ENCODE results near the gene TLCD3B.
A peak's percentile ranks its signal among the peaks of the same experiment; 100 is the strongest.

Gene TLCD3B

DNA sequence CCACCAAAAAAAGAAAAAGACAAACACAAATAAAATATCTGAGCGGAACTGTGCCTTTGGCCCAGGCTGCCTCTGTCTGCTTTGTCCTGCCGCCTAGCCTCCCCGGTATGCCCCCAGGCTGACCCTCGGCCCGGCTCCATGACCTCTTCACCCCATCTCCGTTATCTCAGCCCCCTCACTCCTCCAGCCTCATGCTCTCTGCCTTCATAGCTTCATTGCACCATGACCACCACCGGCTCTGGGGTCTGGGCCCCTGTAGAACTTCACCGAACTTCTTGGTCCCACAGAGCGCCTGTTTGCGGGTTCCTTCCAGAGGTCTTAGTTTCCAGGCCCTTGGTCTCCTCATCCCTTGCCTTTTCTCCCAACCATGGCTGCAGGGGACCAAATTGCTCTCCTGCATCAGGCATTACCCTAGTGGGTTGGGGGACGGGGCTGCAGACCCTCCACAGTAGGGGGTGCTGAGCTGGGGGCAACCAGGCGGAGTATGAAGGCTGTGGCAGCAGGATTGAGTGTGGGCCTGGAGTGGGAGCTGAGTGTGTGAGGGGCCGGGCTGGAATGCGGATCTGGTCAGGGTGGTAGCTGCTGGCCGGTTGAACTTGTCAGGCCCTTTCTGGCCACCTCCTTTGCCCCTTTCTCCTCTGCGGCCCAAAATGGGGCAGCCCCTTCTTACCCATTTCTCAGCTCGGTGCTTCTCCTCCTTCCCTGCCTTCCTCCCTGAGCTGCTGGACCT lies 42.6 kb downstream of the TLCD3B start:
- DNase-seq (ENCODE audit: low read depth) = no peak

DNA sequence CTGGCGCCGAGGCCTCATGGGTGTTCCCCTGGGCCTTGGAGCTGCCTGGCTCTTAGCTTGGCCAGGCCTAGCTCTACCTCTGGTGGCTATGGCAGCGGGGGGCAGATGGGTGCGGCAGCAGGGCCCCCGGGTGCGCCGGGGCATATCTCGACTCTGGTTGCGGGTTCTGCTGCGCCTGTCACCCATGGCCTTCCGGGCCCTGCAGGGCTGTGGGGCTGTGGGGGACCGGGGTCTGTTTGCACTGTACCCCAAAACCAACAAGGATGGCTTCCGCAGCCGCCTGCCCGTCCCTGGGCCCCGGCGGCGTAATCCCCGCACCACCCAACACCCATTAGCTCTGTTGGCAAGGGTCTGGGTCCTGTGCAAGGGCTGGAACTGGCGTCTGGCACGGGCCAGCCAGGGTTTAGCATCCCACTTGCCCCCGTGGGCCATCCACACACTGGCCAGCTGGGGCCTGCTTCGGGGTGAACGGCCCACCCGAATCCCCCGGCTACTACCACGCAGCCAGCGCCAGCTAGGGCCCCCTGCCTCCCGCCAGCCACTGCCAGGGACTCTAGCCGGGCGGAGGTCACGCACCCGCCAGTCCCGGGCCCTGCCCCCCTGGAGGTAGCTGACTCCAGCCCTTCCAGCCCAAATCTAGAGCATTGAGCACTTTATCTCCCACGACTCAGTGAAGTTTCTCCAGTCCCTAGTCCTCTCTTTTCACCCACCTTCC lies 43.5 kb downstream of the TLCD3B start:
- no peak for DNase-seq (ENCODE audit: low read depth)

DNA sequence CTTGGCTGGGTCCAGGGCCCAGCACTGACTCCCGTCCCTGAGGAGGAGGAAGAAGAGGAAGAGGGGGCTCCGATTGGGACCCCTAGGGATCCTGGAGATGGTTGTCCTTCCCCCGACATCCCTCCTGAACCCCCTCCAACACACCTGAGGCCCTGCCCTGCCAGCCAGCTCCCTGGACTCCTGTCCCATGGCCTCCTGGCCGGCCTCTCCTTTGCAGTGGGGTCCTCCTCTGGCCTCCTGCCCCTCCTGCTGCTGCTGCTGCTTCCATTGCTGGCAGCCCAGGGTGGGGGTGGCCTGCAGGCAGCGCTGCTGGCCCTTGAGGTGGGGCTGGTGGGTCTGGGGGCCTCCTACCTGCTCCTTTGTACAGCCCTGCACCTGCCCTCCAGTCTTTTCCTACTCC lies 44.1 kb downstream of the TLCD3B start:
- no peak for DNase-seq (ENCODE audit: low read depth)

DNA sequence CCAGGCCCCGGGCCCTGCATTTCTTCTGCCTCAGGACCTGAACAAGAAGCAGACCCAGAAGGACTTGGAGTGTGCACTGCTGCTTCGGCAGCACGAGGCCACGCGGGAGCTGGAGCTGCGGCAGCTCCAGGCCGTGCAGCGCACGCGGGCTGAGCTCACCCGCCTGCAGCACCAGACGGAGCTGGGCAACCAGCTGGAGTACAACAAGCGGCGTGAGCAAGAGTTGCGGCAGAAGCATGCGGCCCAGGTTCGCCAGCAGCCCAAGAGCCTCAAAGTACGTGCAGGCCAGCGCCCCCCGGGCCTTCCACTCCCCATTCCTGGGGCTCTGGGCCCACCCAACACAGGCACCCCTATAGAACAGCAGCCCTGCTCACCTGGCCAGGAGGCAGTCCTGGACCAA lies 44.8 kb downstream of the TLCD3B start:
- no peak for DNase-seq (ENCODE audit: low read depth)

GRCh38 chr16:29985271-29985811 lies 45.7 kb downstream of the TLCD3B start:
- DNase-seq (ENCODE audit: low read depth) = no peak

GRCh38 chr16:29984764-29985147 lies 46.3 kb downstream of the TLCD3B start:
- DNase-seq (ENCODE audit: low read depth) = no peak

DNA sequence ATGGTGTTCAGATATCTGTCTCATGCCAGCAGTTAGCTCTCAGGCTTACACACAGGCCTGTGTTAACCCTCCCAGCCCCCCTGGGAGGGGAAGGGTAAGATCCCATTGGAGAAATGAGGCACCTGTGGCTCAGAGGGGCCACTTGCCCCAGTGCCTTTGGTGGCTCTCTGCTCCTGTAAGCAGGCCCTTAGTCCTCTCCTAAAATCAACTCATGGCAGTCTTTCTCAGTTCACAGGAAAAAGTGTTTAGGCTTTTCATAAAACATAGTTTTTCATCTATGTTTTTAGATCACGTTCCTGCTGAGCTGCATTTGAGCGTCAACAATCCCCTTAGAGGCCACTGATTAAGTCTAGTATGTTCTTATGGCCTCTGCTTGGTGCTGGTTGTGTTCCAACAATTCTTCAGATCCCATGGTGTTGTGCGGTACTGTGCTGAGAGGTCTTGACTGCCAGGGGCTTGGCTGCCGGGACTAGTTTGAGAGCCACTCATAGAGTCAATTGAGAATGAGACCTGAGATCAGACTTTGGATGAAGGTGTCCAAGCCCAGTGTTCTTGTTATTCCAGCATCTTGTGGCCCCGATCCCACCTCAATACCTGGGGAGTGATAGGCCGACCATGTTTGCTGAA lies 46.8 kb downstream of the TLCD3B start:
- no peak for DNase-seq (ENCODE audit: low read depth)

DNA sequence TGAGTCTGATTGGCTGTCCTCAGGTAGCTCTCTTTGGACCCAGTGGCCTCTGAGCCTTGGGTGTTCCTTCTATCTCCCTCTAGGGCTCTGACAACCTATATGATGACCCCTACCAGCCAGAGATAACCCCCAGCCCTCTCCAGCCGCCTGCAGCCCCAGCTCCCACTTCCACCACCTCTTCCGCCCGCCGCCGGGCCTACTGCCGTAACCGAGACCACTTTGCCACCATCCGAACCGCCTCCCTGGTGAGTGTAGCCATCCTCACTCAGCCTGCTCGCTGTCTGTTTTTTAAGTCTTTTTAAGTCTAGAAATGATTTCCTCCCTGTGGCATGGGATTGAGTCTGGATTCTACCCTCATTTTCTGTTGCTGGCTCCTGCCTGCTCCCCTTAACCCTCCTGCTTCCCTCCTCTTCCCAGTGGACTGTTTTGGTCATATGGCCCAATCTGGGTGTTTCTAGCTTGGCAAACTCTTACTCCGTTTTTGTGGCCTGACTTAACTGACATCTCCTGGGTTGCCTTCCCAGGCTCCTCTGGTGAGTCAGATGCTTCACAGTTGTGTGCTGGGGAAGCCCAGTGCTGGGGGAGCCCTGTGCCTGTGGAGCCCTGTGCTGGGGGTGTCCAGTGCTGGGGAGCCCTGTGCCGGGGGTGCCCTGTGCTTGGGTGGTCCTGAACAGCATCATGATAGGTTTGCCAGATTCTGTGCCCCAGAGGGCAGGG lies 47.5 kb downstream of the TLCD3B start:
- peak; percentile 77 for DNase-seq (ENCODE audit: low read depth)

DNA sequence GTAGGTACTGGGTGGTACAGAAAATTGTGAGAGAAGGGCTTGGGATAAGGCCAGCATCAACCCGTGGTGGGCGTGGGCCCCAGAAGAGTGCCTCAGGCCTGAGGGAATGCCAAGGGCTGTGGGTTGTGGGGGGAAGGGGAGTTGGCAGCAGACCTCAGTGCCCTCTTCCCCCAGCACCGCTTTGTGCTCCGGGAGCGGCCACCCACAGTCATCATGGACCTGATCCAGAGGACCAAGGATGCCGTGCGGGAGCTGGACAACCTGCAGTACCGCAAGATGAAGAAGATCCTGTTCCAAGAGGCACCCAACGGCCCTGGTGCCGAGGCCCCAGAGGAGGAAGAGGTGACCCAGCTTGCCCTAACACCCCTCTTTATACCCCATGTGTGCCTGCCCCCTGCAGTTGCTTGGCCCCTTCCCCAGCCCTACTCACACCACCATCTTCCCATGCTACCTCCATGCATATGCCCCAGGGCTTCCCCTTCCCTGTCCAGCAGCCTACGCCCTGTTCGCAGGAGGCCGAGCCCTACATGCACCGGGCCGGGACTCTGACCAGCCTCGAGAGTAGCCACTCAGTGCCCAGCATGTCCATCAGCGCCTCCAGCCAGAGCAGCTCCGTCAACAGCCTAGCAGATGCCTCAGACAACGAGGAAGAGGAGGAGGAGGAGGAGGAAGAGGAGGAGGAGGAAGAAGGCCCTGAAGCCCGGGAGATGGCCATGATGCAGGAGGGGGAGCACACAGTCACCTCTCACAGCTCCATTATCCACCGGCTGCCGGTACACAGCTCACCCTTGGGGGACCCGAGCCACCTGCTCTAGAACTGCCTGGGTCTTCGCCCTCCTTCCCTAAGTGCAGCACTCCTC lies 48.3 kb downstream of the TLCD3B start:
- DNase-seq (ENCODE audit: low read depth) = no peak

DNA sequence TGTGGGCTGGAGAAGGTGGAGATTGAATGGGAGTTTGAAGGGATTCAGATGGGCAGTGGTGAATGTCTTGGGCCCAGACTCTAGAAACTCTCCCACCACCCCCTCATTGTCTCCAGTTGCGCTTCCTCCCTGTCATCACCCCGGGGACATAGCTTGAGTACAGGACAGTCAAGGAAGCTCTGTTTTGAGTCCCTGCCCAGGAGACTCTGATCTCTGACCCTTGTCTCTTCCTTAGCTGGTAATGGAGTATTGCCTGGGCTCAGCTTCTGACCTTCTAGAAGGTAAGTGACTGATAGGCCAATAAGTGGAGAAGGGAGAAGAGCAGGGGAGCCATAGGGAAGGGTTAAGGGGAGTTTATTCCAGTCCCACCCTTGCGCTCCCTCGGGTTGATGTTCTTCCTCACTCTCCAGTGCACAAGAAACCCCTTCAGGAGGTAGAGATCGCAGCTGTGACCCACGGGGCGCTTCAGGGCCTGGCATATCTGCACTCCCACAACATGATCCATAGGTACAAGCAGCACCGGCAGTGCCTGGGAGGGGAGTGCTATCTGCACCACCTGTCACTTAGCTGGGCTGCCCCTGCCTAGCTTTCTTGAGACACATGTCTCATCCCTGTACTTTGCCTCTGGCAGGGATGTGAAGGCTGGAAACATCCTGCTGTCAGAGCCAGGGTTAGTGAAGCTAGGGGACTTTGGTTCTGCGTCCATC lies 52.4 kb downstream of the TLCD3B start:
- no peak for DNase-seq (ENCODE audit: low read depth)

DNA sequence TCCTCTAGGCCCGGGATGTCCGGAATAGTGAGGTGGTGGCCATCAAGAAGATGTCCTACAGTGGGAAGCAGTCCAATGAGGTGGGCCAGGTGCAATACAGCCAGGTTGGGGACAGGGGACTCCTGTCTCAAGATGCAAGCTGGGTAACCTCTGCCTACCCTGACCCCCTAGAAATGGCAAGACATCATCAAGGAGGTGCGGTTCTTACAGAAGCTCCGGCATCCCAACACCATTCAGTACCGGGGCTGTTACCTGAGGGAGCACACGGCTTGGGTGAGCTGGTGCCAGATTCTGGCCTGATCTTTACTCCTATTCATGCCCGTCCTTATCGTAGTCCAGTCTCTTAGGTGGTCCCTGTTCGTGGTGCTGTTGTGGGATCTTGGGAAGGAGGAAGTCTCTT lies 53.0 kb downstream of the TLCD3B start:
- no peak for DNase-seq (ENCODE audit: low read depth)

GRCh38 chr16:29977063-29977825 lies 53.8 kb downstream of the TLCD3B start:
- DNase-seq (ENCODE audit: low read depth) = no peak

GRCh38 chr16:29975811-29976511 lies 55.1 kb downstream of the TLCD3B start:
- no peak for DNase-seq (ENCODE audit: low read depth)

DNA sequence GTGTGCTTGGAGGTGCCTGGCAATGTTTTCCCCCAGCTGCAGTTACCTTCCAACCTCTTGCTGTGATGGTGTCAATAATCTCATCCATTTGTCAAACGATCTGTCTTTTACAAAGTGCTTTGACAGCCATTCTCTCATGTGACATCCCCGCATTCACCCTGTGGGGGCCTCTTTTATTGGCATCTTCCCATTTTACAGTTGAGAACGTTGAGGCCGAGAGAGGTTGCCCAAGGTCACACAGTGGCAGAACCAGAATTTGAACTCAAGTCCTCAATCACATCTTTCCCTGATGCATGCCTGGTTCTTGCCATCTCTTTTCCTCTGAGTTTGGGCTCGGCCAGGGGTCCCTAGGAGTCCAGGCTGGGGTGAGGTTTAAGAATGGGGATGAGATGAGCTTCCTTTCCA lies 55.9 kb downstream of the TLCD3B start:
- no peak for DNase-seq (ENCODE audit: low read depth)

Measured in iris pigment epithelial cell (primary cell).